HCT116 (cell line): ENCODE data around the gene KLHL35.

ENCODE experiments used
- POLR2A ChIP-seq: IDR thresholded peaks from 2 replicates; pipeline ENCODE4 v1.7.0; 2011; ENCODE audit warnings: borderline replicate concordance; ENCODE audit not compliant: insufficient read depth, insufficient read length; ENCODE audit errors: extremely low read depth
- ZNF274 ChIP-seq: fragments of 200-500 bp; sonication (Bioruptor generic); IDR thresholded peaks from 2 replicates; pipeline ENCODE4 v1.6.1; 2014; ENCODE audit warnings: mild to moderate bottlenecking, low read depth, low read length, inconsistent platforms

DNA sequence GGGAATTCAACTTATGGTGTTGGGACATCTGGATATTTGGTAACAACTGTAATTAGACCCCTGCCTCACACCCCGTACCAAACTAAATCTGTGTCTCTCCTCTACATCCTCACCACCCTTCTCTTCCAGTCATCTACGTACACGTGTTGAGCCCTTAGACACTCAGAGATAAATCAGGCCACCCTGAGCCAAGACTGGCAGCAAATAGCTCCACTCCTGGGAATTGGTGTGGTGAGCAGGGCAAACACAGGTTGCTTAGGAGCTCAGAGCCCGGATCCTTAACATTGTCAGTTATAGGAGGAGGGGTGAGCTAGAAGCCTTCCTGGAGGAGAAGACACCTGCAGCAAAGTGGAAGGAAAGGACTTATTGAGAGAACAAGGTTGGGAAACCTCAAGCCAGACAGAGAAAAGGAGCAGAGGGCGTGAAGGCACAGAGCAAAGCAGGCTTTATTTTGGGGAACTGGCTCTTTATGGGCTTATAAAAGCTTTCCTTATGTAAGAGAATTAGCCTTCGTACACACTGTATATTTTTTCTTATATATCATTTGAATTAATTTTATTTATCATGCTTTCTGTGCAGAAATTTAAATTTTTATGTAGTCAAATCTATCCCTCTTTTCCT, 36.9 kb upstream of the KLHL35 start:
- no peak for TF ChIP-seq ZNF274
- TF ChIP-seq POLR2A = no peak
